Stimulated activated CD4-positive, alpha-beta T cell treated with anti-CD3 and anti-CD28 coated beads, Interleukin-12 subunit alpha, Interleukin-12 subunit beta, amount 100 ng/mL, for 4 hours (primary cell): Measurements from ENCODE around the gene RAB5B.
"Not testable (repeated sequence)": the region's sequence is repeated elsewhere in the genome, so short reads cannot be mapped to it uniquely, and the experiment has no call there.

Experiments
- DNase-seq: peaks from one replicate; pipeline ENCODE4 v3.0.0-alpha.2; 2020

The RAB5B gene

GRCh38 chr12:55942055-55942454 is 31.8 kb upstream of the RAB5B start:
- DNase-seq: no peak

GRCh38 chr12:55942577-55943136 is 31.2 kb upstream of the RAB5B start:
- no peak for DNase-seq

GRCh38 chr12:55946553-55946952 is 27.3 kb upstream of the RAB5B start:
- no peak for DNase-seq

- no peak for DNase-seq
Observed at GRCh38 chr12:55955344-55955743, 18.5 kb upstream of the RAB5B start.

GRCh38 chr12:55955800-55956508 is 17.9 kb upstream of the RAB5B start:
- no peak for DNase-seq

- no peak for DNase-seq
Observed at GRCh38 chr12:55957106-55957859, 16.6 kb upstream of the RAB5B start.

- DNase-seq: no peak
Observed at GRCh38 chr12:55963760-55964159, 10.1 kb upstream of the RAB5B start.

- DNase-seq: no peak
Observed at GRCh38 chr12:55965240-55965639, 8.6 kb upstream of the RAB5B start.

- DNase-seq: no peak
Observed at GRCh38 chr12:55965941-55966407, 7.9 kb upstream of the RAB5B start, which contains the start of gene PMEL. PMEL (minus strand) TSS chr12:55966042; CDS start chr12:55966011, 31 bp downstream.

- DNase-seq: peak; percentile 93
Observed at GRCh38 chr12:55966408-55967281, 7.2 kb upstream of the RAB5B start, which contains the start of gene CDK2. CDK2 (plus strand) TSS chr12:55966830; CDS start chr12:55967009, 179 bp downstream.

- DNase-seq: no peak
Observed at GRCh38 chr12:55969356-55969755, 4.5 kb upstream of the RAB5B start.

- no peak for DNase-seq
Observed at GRCh38 chr12:55970775-55971174, 3.1 kb upstream of the RAB5B start.

- no peak for DNase-seq
Observed at GRCh38 chr12:55972042-55972441, 1.8 kb upstream of the RAB5B start.

- DNase-seq: no peak
Observed at GRCh38 chr12:55972456-55972855, 1.4 kb upstream of the RAB5B start.

GRCh38 chr12:55972911-55973598 is 823 bp upstream of the RAB5B start:
- no peak for DNase-seq

GRCh38 chr12:55974308-55974730 is 441 bp downstream of the RAB5B start:
- DNase-seq: peak; percentile 13

- DNase-seq: no peak
Observed at GRCh38 chr12:55978393-55978792, 4.5 kb downstream of the RAB5B start.

GRCh38 chr12:55979069-55979468 is 5.2 kb downstream of the RAB5B start:
- no peak for DNase-seq

- not testable (repeated sequence) for DNase-seq
Observed at GRCh38 chr12:55981882-55982281, 8.0 kb downstream of the RAB5B start.

- no peak for DNase-seq
Observed at GRCh38 chr12:55982319-55982936, 8.6 kb downstream of the RAB5B start.

- DNase-seq: no peak
Observed at GRCh38 chr12:55983232-55983842, 9.5 kb downstream of the RAB5B start.
